CD14-positive monocyte (primary cell): ENCODE data around the gene DIPK1C. TPM values are rescaled to one million over a fixed set of nuclear protein-coding genes. Genes with fewer than 3 reads are reported as not detected.

ENCODE experiments used
- DNase-seq, 3 donors: peaks; one replicate each; pipeline ENCODE4 v3.0.0-alpha.2; 2011 to 2022
- H2AFZ ChIP-seq: 2 replicates; pipeline ENCODE4 v1.6.0; 2012; ENCODE audit warnings: mild to moderate bottlenecking, low read depth, low read length, inconsistent platforms; ENCODE audit not compliant: insufficient read depth, poor library complexity, severe bottlenecking
- H3K27ac ChIP-seq, 2 donors: 1 replicate in 1 of 2; 2 replicates in 1 of 2; pipeline ENCODE4 v1.5.1; 2012 to 2013; ENCODE audit warnings: low read length in 2 of 2, control low read depth in 1 of 2, inconsistent platforms in 1 of 2, low read depth in 1 of 2, mild to moderate bottlenecking in 1 of 2
- H3K27me3 ChIP-seq, 2 donors: one replicate each; pipeline versions ENCODE4 v1.6.0 to v1.6.1; 2011 to 2013; ENCODE audit warnings: low read length in 2 of 2; ENCODE audit not compliant: control insufficient read depth in 2 of 2, insufficient read depth in 2 of 2
- H3K36me3 ChIP-seq, 2 donors: replicated peaks in 1 of 2; 1 replicate in 1 of 2; 2 replicates in 1 of 2; pipeline versions ENCODE4 v1.5.1 to v1.6.1; 2012 to 2013; ENCODE audit warnings: low read length in 2 of 2, control low read depth in 1 of 2, inconsistent platforms in 1 of 2, mild to moderate bottlenecking in 1 of 2; ENCODE audit not compliant: insufficient read depth in 2 of 2, control insufficient read depth in 1 of 2
- H3K4me1 ChIP-seq, 2 donors: 1 replicate in 1 of 2; 2 replicates in 1 of 2; pipeline versions ENCODE4 v1.5.1 to v1.6.1; 2012 to 2013; ENCODE audit warnings: low read length in 2 of 2, control low read depth in 1 of 2, inconsistent platforms in 1 of 2, mild to moderate bottlenecking in 1 of 2, moderate library complexity in 1 of 2; ENCODE audit not compliant: insufficient read depth in 2 of 2, control insufficient read depth in 1 of 2
- H3K4me2 ChIP-seq: replicated peaks from 2 replicates; pipeline ENCODE3; 2012; ENCODE audit warnings: low read length, moderate library complexity, mild to moderate bottlenecking; ENCODE audit not compliant: poor library complexity, severe bottlenecking; ENCODE audit errors: extremely low read depth
- H3K4me3 ChIP-seq, 3 experiments: fragments of 200-600 bp in 1 of 3; sonication (generic) in 1 of 3; replicated peaks in 1 of 3; 1 replicate in 2 of 3; 2 replicates in 1 of 3; pipeline ENCODE4 v1.5.1; 2011 to 2013; ENCODE audit warnings: low read length in 3 of 3, mild to moderate bottlenecking in 3 of 3, control low read depth in 2 of 3, low read depth in 2 of 3, inconsistent platforms in 1 of 3, moderate library complexity in 1 of 3
- H3K79me2 ChIP-seq: 2 replicates; pipeline ENCODE4 v1.6.0; 2012; ENCODE audit warnings: mild to moderate bottlenecking, control low read depth, inconsistent platforms, low read length, moderate library complexity; ENCODE audit not compliant: insufficient read depth
- H3K9ac ChIP-seq: 2 replicates; pipeline ENCODE4 v1.6.0; 2017; ENCODE audit warnings: low read length, mild to moderate bottlenecking; ENCODE audit not compliant: insufficient read depth, poor library complexity, severe bottlenecking
- H3K9me3 ChIP-seq, 2 donors: replicated peaks in 1 of 2; 1 replicate in 1 of 2; 2 replicates in 1 of 2; pipeline versions ENCODE4 v1.5.1 to v1.6.1; 2012 to 2013; ENCODE audit warnings: low read length in 2 of 2, control low read depth in 1 of 2; ENCODE audit not compliant: control insufficient read depth in 1 of 2, insufficient read depth in 1 of 2
- H4K20me1 ChIP-seq: 2 replicates; pipeline ENCODE4 v1.6.0; 2012; ENCODE audit warnings: mild to moderate bottlenecking, low read length, control low read depth, moderate library complexity; ENCODE audit not compliant: insufficient read depth
- H3K27ac Mint-ChIP-seq, 7 donors: one replicate each; pipeline ENCODE4 v1.8.0; 2020; ENCODE audit warnings: mild to moderate bottlenecking in 7 of 7, mixed read lengths in 7 of 7, moderate library complexity in 6 of 7, inconsistent platforms in 2 of 7
- H3K27me3 Mint-ChIP-seq, 3 donors: one replicate each; pipeline ENCODE4 v1.8.0; 2021 to 2022; ENCODE audit warnings: low read depth in 3 of 3, mild to moderate bottlenecking in 3 of 3, mixed read lengths in 3 of 3, moderate library complexity in 3 of 3, inconsistent platforms in 1 of 3
- H3K36me3 Mint-ChIP-seq, 2 donors: one replicate each; pipeline ENCODE4 v1.8.0; 2020; ENCODE audit warnings: mixed read lengths in 2 of 2, inconsistent platforms in 1 of 2, mild to moderate bottlenecking in 1 of 2
- H3K4me1 Mint-ChIP-seq: one replicate; pipeline ENCODE4 v1.8.0; 2020; ENCODE audit warnings: mild to moderate bottlenecking, mixed read lengths
- H3K4me3 Mint-ChIP-seq, 2 donors: one replicate each; pipeline ENCODE4 v1.8.0; 2020; ENCODE audit warnings: mild to moderate bottlenecking in 2 of 2, mixed read lengths in 2 of 2, moderate library complexity in 1 of 2
- H3K9me3 Mint-ChIP-seq, 7 donors: one replicate each; pipeline ENCODE4 v1.8.0; 2020 to 2022; ENCODE audit warnings: mixed read lengths in 7 of 7, mild to moderate bottlenecking in 6 of 7, moderate library complexity in 6 of 7, inconsistent platforms in 2 of 7
- CTCF ChIP-seq: fragments of 200-600 bp; IDR thresholded peaks from one replicate; pipeline ENCODE4 v1.8.0; 2022; ENCODE audit warnings: antibody characterized with exemption, mild to moderate bottlenecking
- WGBS: methylation state at CpG from one replicate; pipeline ENCODE4 v1.1.5; 2013; ENCODE audit warnings: missing lambda C conversion rate; ENCODE audit not compliant: insufficient coverage; 5-methylcytosine and 5-hydroxymethylcytosine counted together
- intact Hi-C, 2 donors: fragments of 100-400 bp; cut with micrococcal nuclease; formaldehyde crosslinking; loops; one replicate each; pipeline versions ENCODE4 v1.15.0 to v1.15.1; 2023
- polyA plus RNA-seq, 3 donors: library from polyadenylated mRNA; depleted of rRNA in 1 of 3; unstranded in 2 of 3; stranded (reverse) in 1 of 3; fragments of 300-500 nt in 2 of 3; fragments of >200 nt in 1 of 3; fragmentation: Illumina TruSeq in 2 of 3; gene quantifications; 1 replicate in 2 of 3; 2 replicates in 1 of 3; pipeline ENCODE4 v1.2.3, GENCODE V29; 2012 to 2021

The DIPK1C gene
- polyA plus RNA-seq, 3 donors: not detected

- WGBS: 69% methylated on average over 6 of the region's 7 CpGs
- no peak overlapping the region for H3K4me3 Mint-ChIP-seq
- H3K27me3 ChIP-seq: no peaks in the 10 kb centered on the region
- no peak overlapping the region for H3K9ac ChIP-seq
- no peaks in the 10 kb centered on the region for H3K4me1 ChIP-seq
- H3K36me3 Mint-ChIP-seq: no peaks in the 10 kb centered on the region
- H3K79me2 ChIP-seq: no peaks in the 10 kb centered on the region
- TF ChIP-seq CTCF: no peak
- H3K27me3 Mint-ChIP-seq: peaks cover 1 to 8% (median 7%) of the 10 kb centered on the region in 3 donors
- intact Hi-C loops: no loop called here
- H3K9me3 ChIP-seq: peaks cover 8 to 21% of the 10 kb centered on the region in 2 donors
- H3K27ac Mint-ChIP-seq: peak overlapping the region in 1 of 7 donors; percentile 78
- H3K4me3 ChIP-seq: no peak overlapping the region
- DNase-seq: no peak
- no peaks in the 10 kb centered on the region for H3K36me3 ChIP-seq
- peaks cover 13 to 21% (median 16%) of the 10 kb centered on the region in 7 donors for H3K9me3 Mint-ChIP-seq
- no peak overlapping the region for H3K27ac ChIP-seq
- H3K4me1 Mint-ChIP-seq: no peaks in the 10 kb centered on the region
- H4K20me1 ChIP-seq: no peaks in the 10 kb centered on the region
- no peak overlapping the region for H2AFZ ChIP-seq
- H3K4me2 ChIP-seq: no peak overlapping the region
These were observed 28.0 kb downstream of the DIPK1C start for GRCh38 chr18:74429096-74429495.

- Histone ChIP-seq H2AFZ (no peak overlapping the region), H4K20me1 (no peaks in the 10 kb centered on the region), H3K4me1 (no peaks in the 10 kb centered on the region), H3K36me3 (no peaks in the 10 kb centered on the region), H3K9me3 (peaks cover 8 to 21% of the 10 kb centered on the region in 2 donors), H3K27me3 (no peaks in the 10 kb centered on the region), H3K4me3 (no peak overlapping the region), H3K79me2 (no peaks in the 10 kb centered on the region), H3K9ac (no peak overlapping the region), H3K27ac (no peak overlapping the region), H3K4me2 (no peak overlapping the region)
- DNase-seq: no peak
- intact Hi-C loops: no loop called here
- peaks cover 0 to 7% (median 4%) of the 10 kb centered on the region in 3 donors for H3K27me3 Mint-ChIP-seq
- TF ChIP-seq CTCF: no peak
- H3K4me1 Mint-ChIP-seq: no peaks in the 10 kb centered on the region
- WGBS: 97% methylated on average over 22 of the region's 24 CpGs
- H3K4me3 Mint-ChIP-seq: no peak overlapping the region
- peaks cover 13 to 21% (median 17%) of the 10 kb centered on the region in 7 donors for H3K9me3 Mint-ChIP-seq
- no peak overlapping the region for H3K27ac Mint-ChIP-seq
- H3K36me3 Mint-ChIP-seq: no peaks in the 10 kb centered on the region
These were observed 29.5 kb downstream of the DIPK1C start for GRCh38 chr18:74427442-74428112.
